Measurements from ENCODE around the gene PUS7.

- TF ChIP-seq CTCF (IDR thresholded peaks at IDR 0.05) (no peak), POLR2A (IDR thresholded peaks at IDR 0.05) (no peak), POLR2AphosphoS5 (IDR thresholded peaks at IDR 0.05) (no peak), EP300 (IDR thresholded peaks at IDR 0.05) (no peak)
These were observed 67.8 kb downstream of the PUS7 start for GRCh38 chr7:105454095-105454747.

Data from upper lobe of left lung (tissue), 4 donors.